HG02981 (cell line): ENCODE measurements around the gene ANTXR1.
"Not testable (repeated sequence)": the region's sequence is repeated elsewhere in the genome, so short reads cannot be mapped to it uniquely, and the experiment has no call there.

Experiments used
- ATAC-seq: cut with Tn5 transposase; IDR thresholded peaks from one replicate; pipeline ENCODE4 v1.9.1; 2021; ENCODE audit warnings: mild to moderate bottlenecking, moderate library complexity; ENCODE audit not compliant: unreplicated experiment

ANTXR1 gene

DNA sequence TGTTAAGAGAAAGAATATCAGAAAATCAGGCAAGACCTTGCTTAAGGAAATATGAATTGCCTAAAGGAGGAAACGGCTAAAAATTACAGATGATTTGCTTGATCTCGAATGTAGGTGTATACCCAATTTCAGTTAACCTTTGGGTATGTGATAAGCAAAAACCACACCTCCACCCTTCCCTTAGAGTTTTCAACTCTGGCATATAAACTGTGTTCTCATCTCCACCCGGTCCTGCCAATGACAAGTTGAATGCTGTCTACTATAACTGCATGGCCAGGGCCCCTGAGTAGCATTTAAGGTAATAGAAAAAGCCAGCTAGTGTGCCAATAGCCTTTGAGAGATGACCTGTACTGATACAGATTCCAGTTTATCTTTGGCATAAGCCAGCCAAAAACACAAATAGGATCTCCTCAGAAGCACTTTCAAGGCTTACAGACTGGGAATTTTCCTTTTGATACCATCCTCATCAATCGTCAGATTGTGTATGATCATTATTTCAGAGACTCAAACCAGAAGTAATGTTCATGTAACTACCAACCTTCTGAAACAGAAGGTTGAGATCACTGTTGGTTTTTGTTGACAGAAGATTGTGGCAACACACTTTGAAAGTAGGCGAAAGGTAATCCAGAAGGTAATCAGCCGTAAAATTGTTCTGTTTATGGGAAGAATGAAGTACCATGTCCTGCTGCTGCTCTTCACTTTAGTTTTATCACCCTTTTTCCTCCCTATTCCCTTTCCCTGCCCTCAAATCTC is 211.0 kb downstream of the ANTXR1 start:
- no peak for ATAC-seq

DNA sequence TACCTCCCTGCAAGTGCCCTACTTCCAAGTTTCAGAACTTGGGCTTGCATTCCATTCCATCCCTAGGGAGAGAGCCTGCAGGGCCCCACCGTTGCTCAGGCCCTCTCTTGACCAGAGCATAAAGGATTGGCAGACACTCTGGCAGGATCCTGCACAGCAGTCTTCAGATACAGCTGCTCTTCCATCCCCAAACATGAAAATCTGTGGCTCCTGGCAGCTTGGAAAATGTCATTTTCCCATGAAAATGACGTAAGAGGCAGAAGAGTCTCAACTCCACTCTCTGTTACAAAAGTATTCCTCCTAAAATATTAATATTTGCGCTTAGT is 211.5 kb downstream of the ANTXR1 start:
- ATAC-seq: no peak

DNA sequence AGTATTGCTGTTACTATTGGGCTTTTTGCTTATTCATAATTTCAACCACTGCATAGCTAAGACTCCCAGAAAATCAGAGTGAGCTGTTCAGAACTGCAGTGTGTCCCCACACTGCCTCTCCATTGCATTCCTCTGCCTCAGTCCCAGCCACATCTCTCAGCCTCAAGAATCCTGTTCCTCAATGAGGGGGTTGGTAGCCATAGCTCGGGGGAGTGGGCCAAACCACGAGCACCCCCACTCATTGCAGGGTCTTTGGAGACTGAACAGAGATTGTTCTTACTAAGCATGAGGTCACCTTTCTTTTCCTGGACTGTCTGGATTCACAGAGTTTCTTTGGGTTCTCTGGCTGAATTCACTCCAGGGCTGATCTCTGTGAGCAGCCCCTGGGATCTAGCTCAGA is 213.0 kb downstream of the ANTXR1 start:
- no peak for ATAC-seq

DNA sequence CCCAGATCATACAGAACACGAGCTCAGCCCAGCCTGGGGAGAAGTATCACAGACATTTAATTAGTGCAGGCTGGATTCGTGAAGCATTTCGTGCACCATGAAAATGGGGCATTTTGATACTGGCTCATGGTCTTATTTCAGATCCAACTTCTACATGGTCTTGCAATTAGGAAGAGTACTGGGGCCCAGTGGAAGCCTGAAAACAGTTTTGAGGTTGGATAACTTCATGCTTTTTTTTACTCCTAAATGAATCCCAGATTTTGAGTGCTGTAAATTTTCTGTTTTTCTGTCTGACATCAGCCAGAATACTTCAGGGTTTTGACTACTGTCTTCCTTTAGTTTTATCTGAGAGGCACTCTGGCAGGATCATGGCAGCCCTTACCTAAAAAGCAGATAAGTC is 213.9 kb downstream of the ANTXR1 start:
- ATAC-seq: no peak

DNA sequence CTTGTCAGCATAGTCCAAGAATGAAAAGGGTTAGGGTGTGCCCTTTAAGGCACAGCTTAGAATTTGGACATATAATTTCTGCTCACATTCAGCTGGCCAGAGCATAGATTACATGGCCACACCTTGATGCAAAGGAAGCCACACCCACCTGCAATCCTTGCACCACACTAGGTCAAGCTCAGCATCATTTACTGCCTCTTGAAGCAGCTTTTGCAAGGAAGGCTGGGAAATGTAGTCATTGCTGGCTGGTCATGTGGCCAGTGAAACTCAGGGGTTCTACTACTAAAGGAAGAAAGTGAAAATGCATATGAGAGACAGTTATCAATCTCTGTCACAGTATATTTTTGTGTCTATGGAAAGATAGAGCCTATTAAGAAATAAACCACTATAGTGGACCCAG is 214.7 kb downstream of the ANTXR1 start:
- ATAC-seq: no peak

DNA sequence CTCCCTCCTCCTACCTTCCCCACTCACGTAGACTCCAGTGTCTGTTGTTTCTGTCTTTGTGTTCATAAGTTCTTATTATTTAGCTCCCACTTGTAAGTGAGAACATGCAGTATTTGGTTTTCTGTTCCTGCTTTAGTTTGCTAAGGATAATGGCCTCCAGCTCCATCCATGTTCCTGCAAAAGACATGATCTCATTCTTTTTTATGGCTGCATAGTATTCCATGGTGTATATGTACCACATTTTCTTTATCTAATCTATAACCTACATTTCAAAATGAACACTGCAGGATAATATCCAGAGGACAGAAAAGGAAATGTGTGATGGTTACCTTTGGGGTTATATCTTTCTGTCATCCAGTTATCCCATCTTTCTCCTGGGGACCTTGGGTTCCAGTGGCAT is 218.0 kb downstream of the ANTXR1 start:
- not testable (repeated sequence) for ATAC-seq

DNA sequence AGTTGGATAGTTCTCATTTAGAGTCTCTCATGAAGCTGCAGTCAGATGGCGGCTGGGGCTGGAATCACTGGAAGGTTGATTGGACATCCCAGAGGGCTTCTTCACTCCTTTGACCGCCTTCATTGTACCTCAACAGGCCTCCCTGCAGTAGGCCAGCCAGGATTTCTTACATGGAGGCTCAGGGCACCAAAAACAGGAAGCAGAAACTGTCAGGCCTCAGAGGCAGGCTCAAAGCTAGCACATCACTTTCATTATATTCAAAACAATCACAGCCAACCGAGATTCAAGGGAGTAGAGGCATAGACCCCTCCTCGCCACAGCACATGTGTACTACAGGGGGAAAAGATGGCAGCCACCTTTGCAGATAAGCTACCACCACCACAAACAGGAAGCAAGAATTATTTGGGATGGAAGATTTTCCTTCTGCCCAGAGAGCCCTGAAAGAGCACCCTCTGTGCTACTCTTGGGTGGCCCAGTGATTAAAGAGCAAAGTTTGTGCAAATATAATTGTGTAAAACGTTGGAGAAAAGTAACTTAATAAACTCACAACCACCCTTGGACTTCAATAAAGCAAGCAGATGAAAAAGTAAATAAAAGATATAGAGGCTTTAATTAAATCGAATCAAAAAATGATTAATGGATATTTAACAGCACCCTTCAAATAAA is 218.8 kb downstream of the ANTXR1 start:
- no peak for ATAC-seq

DNA sequence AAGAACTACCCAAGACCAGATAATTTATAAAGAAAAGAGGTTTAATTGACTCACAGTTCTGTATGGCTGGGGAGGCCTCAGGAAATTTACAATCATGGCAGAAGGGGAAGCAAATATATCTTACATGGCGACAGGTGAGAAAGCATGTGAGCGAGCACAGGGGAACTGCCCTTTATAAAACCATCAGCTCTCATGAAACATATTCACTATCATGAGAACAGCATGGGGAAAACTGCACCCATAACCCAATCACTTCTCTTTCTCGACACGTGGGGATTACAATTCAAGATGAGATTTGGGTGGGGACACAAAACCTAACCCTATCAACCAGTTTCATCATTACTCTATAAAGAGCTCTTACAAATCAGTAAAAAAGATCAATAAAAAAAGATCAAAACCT is 222.9 kb downstream of the ANTXR1 start:
- ATAC-seq: not testable (repeated sequence)

DNA sequence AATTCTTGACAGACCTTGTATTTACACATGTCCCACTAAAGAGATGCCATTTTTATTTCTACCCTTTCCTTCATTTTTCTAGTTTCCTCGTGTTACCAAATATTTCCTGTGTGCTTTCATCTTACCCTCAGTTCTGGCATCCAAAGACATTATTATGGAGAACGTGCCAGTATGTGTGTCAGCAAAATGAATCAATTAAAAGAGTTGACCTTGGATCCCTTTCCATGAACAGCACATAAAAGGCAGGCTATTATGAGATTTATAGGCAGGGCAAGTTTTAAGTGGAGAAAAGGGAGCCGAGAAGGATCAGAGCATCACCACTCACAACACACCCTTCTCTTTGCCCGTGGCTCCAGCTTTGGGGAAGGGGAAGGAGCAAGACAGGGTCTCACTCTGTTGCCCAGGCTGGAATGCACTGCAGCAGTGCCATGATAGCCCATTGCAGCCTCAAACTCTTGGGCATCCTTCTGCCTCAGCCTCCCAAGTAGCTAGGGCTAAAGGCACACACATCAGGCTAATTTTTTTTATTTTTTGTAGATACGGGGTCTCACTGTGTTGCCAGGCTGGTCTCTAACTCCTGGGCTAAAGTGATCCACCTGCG is 224.2 kb downstream of the ANTXR1 start:
- no peak for ATAC-seq

DNA sequence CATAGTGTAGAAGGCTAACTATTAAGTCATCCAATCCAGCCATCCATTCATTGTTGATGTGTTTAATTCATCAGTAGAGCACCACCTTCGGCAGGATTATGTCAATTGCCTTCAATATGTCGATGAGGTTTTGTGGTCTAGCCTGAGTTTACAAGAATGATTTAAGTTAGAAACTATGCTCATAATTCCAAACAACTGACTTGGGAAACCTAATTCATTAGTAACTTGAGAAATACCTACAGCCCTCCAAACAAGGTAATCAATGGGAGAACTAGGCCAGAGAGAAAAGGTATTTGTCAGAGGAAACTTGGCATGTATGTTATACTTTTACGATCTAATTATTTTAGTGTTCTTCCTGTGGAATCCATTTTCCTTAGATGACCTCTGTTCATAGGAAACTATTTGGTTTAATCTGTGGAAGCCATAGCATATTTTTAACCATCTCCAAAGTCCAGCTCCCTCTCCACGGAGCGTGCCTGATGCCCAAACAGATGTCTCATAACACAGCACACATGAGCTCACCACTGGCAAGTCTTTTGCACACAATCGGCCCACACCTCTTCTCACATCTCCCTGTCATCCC is 225.6 kb downstream of the ANTXR1 start:
- no peak for ATAC-seq

DNA sequence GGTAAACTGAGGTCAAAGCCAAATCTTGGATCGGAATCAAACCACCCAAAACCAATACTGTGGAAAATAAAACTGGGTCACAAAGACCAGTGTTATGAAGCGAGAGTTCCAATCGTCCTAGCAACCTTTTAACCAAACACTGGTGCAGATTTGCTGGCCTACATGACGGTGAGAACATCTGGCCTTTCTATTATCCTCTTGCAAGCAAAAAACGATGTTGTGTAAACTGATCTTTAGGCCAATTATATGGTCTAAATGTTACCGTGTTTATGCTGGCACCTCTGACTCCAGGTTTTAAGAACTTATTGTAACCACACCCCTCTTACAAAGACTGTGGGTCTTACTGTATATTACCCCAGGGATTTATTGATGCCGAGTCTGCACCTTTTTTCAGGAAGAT is 228.1 kb downstream of the ANTXR1 start:
- ATAC-seq: no peak

DNA sequence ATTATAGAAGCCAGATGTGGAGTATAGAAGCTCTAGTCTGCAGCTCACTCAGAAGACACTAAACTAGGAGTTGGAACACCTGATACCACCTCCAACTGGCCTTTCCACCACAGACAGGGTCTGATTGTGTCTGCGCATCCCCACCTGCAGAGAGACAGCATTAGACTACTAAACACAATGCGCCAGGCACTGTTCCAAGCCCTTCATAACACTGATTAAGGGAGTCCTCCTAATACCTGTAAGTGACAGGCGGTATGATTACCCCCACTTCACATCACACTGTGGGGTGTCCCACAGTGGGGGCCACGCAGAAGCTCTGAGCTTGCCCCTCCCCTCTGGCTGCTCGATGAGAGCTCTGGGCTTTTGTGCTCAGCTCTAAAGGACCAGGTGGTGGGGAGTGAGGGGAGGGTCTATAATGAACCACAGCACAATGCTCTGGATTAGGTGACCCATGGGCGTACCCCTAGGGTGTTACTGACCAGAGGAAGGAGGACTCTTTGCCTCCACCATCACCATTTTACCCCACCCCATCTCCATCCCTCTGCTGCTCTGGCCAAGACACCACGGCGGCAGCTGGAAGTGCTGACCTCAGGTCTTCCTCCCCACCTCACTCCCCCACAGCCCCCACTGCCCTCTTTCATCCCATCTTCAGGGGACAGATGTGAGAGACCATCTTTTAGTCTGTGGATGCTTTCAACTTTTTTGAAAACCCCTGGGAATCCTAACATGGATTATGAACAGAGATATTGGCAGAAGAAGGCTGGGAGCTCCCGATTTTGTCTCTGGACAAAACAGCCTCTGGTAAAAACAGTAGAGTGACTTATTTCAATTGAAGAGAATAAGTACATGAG is 228.9 kb downstream of the ANTXR1 start:
- ATAC-seq: no peak

DNA sequence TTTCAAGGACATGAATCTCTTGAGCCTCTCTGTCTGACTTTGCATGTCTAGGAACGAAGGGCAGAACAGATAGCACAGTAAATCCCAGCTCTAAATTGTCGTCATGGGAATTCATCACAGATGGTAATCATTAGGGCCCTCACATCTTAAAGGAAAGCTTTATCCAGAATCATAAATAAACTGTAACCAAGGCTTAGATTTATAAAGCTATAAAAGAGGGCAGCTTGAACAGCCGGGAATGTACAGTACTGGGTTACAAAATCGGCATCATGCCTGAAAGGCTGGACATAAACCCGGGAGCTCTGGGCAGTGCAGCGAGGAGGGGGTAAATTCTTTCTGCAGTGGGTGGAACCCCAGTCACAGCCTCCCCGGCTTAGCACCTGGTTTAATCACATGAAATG is 229.7 kb downstream of the ANTXR1 start:
- ATAC-seq: no peak

DNA sequence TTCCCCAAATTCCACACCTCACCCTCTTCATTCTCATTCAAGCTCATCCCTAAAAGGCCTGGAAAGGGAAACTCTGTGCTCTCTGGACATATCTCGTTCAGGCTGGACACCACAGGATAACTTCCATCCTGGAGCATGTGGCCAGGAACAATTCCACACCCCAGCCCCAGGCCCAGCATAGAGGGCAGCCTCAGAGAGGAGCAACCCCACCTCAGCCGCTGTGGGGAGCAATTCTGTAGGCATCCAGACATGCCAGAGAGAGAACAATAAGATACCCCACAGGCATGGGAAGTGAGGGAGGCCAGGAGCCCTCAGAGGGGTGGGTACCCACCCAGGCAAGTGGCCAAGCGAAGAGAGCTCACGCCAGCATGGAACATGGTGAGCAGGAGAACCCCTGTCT is 230.7 kb downstream of the ANTXR1 start:
- ATAC-seq: no peak

DNA sequence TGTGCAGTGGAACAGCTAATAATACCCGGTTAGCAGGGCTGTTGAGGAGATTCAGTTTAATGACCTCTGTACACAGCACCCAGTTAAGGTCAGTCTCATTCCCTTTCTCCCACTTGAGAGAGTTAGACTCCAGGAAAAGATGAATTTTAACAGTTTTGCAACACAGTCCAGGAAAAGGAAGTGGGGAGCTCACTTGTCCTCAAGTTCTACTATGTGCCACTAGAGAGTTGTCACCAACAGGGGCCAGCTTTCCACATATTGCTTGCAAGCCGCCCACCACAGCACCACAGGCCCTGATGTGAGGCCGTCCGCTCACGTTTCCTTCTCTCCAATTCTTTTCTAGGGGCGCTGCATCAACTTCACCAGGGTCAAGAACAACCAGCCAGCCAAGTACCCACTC is 231.9 kb downstream of the ANTXR1 start:
- no peak for ATAC-seq

DNA sequence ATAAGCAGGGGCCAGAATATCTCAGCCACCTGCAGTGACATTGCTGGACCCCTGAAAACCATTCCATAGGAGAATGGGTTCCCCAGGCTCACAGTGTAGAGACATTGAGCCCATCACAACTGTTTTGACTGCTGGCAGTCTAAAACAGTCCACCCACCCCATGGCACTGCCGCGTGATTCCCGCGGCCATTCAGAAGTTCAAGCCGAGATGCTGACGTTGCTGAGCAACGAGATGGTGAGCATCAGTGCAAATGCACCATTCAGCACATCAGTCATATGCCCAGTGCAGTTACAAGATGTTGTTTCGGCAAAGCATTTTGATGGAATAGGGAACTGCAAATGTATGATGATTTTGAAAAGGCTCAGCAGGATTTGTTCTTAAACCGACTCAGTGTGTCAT is 234.6 kb downstream of the ANTXR1 start:
- ATAC-seq: no peak

DNA sequence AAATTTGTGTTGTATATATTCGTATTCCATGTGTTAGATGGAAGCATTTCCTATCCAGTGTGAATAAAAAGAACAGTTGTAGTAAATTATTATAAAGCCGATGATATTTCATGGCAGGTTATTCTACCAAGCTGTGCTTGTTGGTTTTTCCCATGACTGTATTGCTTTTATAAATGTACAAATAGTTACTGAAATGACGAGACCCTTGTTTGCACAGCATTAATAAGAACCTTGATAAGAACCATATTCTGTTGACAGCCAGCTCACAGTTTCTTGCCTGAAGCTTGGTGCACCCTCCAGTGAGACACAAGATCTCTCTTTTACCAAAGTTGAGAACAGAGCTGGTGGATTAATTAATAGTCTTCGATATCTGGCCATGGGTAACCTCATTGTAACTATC is 235.3 kb downstream of the ANTXR1 start:
- ATAC-seq: no peak

DNA sequence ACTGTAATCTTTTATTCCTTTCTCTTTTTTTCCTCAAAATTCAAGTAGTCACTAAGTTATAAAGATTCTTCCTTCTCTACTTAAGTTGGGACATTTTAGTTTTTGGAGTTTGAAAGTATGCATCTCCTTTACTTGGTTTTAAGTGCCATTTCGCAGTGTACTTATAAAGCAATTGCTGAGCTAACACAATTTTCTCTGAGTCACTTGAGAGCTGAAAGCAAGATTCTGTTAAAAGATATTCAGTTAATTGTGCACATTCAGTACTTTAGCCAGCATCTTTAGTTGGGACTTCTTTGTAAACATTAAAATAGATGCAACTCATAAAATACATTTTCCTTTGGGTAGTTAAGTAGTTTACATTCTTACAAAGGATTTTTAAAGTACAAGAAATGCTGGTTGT is 238.0 kb downstream of the ANTXR1 start:
- ATAC-seq: no peak

DNA sequence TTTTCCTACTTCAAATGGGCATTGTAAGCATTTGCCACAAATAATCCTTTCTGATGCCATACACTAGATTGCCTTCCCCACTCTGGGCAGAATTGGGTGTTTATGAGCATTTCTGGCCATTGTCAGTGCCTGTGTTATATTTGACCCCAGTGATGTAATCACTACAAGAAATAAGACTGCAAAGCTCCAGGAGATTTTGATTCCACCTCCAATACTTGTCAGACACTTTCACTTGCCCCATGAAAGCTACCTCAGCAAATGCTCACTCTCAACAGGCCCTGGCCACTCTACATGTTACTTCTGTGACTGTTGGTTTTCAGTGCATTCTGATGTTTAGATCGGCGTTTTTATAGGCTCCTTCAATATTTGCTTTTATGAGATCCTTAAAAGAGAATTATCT is 239.0 kb downstream of the ANTXR1 start:
- ATAC-seq: no peak

DNA sequence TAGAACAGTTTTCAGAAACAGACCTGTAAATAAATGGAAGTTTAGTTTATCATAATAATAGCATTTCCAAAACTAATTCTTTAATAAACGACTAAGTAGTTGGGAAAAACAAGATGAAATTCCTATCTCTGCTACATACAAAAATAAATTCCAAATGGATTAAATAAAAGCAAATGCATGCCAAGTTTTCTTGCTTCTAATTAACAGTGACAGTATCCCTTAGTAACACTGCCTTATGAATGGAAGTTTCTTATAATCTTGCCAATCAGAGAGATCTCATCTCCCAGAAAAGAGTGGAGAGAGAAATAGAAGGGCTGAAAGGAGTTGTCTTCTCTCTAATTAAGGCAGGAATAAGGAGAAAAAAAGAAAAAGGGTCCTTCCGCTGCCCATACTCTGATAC is 240.1 kb downstream of the ANTXR1 start:
- no peak for ATAC-seq

DNA sequence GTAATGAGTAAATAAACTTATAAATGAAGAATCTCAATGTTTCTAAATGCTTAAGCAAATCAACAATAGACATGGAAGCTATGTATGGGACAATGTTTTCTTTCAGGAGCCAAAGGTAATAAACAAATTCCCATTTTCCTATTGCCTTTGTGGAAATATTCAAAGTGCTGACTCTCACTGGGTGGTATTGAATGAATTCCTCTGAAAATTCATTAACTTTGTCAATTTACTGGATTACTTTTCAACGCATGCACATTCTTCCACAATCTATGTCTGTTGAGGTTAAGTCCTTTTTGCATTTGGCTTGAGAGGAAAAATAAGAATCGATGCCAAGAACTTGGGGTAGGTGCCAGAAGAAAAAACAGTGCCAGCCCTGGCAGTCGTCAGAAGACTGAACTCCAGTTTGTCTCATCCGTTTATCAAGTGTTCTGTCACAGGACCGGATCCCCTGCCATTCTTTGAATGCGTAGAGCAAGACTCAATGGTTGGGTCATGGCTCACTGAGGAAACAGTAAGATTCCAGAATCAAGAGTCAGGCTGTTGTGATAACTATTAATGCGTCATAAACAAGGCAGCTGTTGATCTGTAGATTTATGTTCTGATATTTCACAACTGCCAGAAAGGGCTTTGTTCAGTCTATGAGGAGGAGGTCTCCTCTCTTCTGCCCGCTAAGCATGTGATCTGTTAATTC is 240.8 kb downstream of the ANTXR1 start:
- ATAC-seq: no peak
